ENCODE measurements around the gene TMEM147. TPM values are rescaled to one million over a fixed set of nuclear protein-coding genes. Genes with fewer than 3 reads are reported as not detected.

The TMEM147 gene
- total RNA-seq, 4 donors from 2014 or later: 86.2 to 145 (median 119) TPM

- in situ Hi-C loops (cut with MboI; ENCODE audit: low sequenced_read_pairs in 4 of 4) (no loop called here), intact Hi-C loops (cut with DNase I; ENCODE audit: low total_unique reads) (no loop called here)
- Histone ChIP-seq H3K36me3 (no peaks in the 10 kb centered on the region), H3K9me3 (no peaks in the 10 kb centered on the region), H3K27me3 (peaks cover 15 to 24% (median 23%) of the 10 kb centered on the region in 3 donors), H3K4me3 (no peak overlapping the region), H3K4me1 (peaks cover 0 to 9% of the 10 kb centered on the region in 2 donors), H3K27ac (no peak overlapping the region)
- ATAC-seq (no peak), DNase-seq (no peak)
- no peak for TF ChIP-seq POLR2A (IDR thresholded peaks at IDR 0.05)
Observed at GRCh38 chr19:35555301-35556005, 10.0 kb downstream of the TMEM147 start.

GRCh38 chr19:35556025-35556590, 10.7 kb downstream of the TMEM147 start:
- no peak for TF ChIP-seq CTCF (IDR thresholded peaks at IDR 0.05 in 4 of 5, conservative IDR thresholded peaks at IDR 0.05 in 1 of 5)
- no peak for TF ChIP-seq POLR2A (IDR thresholded peaks at IDR 0.05)
- intact Hi-C loops (cut with DNase I; ENCODE audit: low total_unique reads): no loop called here
- DNase-seq (no peak), ATAC-seq (no peak)
- peaks cover 15 to 25% (median 23%) of the 10 kb centered on the region in 3 donors for H3K27me3 ChIP-seq
- H3K4me3 ChIP-seq: no peak overlapping the region
- no peaks in the 10 kb centered on the region for H3K36me3 ChIP-seq
- H3K9me3 ChIP-seq: no peaks in the 10 kb centered on the region
- peaks cover 0 to 9% of the 10 kb centered on the region in 2 donors for H3K4me1 ChIP-seq
- in situ Hi-C loops (cut with MboI; ENCODE audit: low sequenced_read_pairs in 4 of 4): no loop called here
- no peak overlapping the region for H3K27ac ChIP-seq

- no peak for TF ChIP-seq CTCF (IDR thresholded peaks at IDR 0.05 in 4 of 5, conservative IDR thresholded peaks at IDR 0.05 in 1 of 5)
- no peak for TF ChIP-seq POLR2A (IDR thresholded peaks at IDR 0.05)
- H3K9me3 ChIP-seq: no peaks in the 10 kb centered on the region
- no peaks in the 10 kb centered on the region for H3K36me3 ChIP-seq
- no peak overlapping the region for H3K27ac ChIP-seq
- no peak overlapping the region for H3K4me3 ChIP-seq
- peaks cover 0 to 9% of the 10 kb centered on the region in 2 donors for H3K4me1 ChIP-seq
- peaks cover 19 to 28% (median 23%) of the 10 kb centered on the region in 3 donors for H3K27me3 ChIP-seq
- DNase-seq (no peak), ATAC-seq (no peak)
- in situ Hi-C loops (cut with MboI; ENCODE audit: low sequenced_read_pairs in 4 of 4): no loop called here
- intact Hi-C loops (cut with DNase I; ENCODE audit: low total_unique reads): no loop called here
Observed at GRCh38 chr19:35556846-35557538, 11.6 kb downstream of the TMEM147 start.

GRCh38 chr19:35557539-35558399, 12.3 kb downstream of the TMEM147 start:
- Histone ChIP-seq H3K27ac (no peak overlapping the region), H3K36me3 (no peaks in the 10 kb centered on the region), H3K4me1 (peaks cover 0 to 9% of the 10 kb centered on the region in 2 donors), H3K27me3 (peaks cover 19 to 28% (median 23%) of the 10 kb centered on the region in 3 donors), H3K9me3 (no peaks in the 10 kb centered on the region), H3K4me3 (peak overlapping the region; percentile 37 to 52 (median 48))
- ATAC-seq (peak; percentile 60 to 70), DNase-seq (peak in 1 of 2 donors; percentile 34)
- in situ Hi-C loops (cut with MboI; ENCODE audit: low sequenced_read_pairs in 4 of 4): no loop called here
- TF ChIP-seq POLR2A (IDR thresholded peaks at IDR 0.05): no peak
- TF ChIP-seq CTCF (IDR thresholded peaks at IDR 0.05 in 4 of 5, conservative IDR thresholded peaks at IDR 0.05 in 1 of 5): no peak
- intact Hi-C loops (cut with DNase I; ENCODE audit: low total_unique reads): no loop called here

Measured in gastrocnemius medialis (tissue), 4 donors.